Astrocyte of the spinal cord (primary cell): ENCODE data around the gene AKAP12.
"Not testable (repeated sequence)": the region's sequence is repeated elsewhere in the genome, so short reads cannot be mapped to it uniquely, and the experiment has no call there.

Source experiments
- DNase-seq: peaks from one replicate; pipeline ENCODE4 v3.0.0; 2011; ENCODE audit warnings: low read depth, low spot score
- H3K4me3 ChIP-seq: 2 replicates; pipeline ENCODE4 v1.5.1; 2011; ENCODE audit warnings: low read depth, mild to moderate bottlenecking, low read length, moderate library complexity
- CTCF ChIP-seq: IDR thresholded peaks from 2 replicates; pipeline ENCODE4 v1.5.1; 2012; ENCODE audit warnings: low read depth, mild to moderate bottlenecking, low read length, inconsistent platforms
- in situ Hi-C: cut with HindIII; loops from 2 replicates; pipeline ENCODE4 v1.10.0; 2017; ENCODE audit warnings: low sequenced_read_pairs

AKAP12 gene

GRCh38 chr6:151351146-151351700 lies 111.5 kb downstream of the AKAP12 start:
- no peak for TF ChIP-seq CTCF
- in situ Hi-C loops = no loop called here
- no peak for DNase-seq
- H3K4me3 ChIP-seq = no peak overlapping the region

GRCh38 chr6:151351731-151352130 lies 112.0 kb downstream of the AKAP12 start:
- no peak for TF ChIP-seq CTCF
- DNase-seq = no peak
- in situ Hi-C loops = no loop called here
- no peak overlapping the region for H3K4me3 ChIP-seq

GRCh38 chr6:151352410-151353396 lies 112.9 kb downstream of the AKAP12 start:
- no peak for TF ChIP-seq CTCF
- no peak overlapping the region for H3K4me3 ChIP-seq
- in situ Hi-C loops = no loop called here
- no peak for DNase-seq

- no peak for DNase-seq
- in situ Hi-C loops = no loop called here
- no peak for TF ChIP-seq CTCF
- H3K4me3 ChIP-seq = no peak overlapping the region
Observed at GRCh38 chr6:151353795-151354194, 114.0 kb downstream of the AKAP12 start.

GRCh38 chr6:151356983-151357382 lies 117.2 kb downstream of the AKAP12 start:
- DNase-seq, in situ Hi-C loops, H3K4me3 ChIP-seq: not testable (repeated sequence)

GRCh38 chr6:151357758-151358436 lies 118.1 kb downstream of the AKAP12 start:
- in situ Hi-C loops = no loop called here
- DNase-seq = no peak
- no peak for TF ChIP-seq CTCF
- no peak overlapping the region for H3K4me3 ChIP-seq
